A673 (cell line): ENCODE results near the gene ELK4. TPM values are rescaled to one million over a fixed set of nuclear protein-coding genes. Genes with fewer than 3 reads are reported as not detected.

Experiments
- BruUV-seq: library from RNA; stranded (reverse); fragments of 400-500 nt; replicated peaks from 2 replicates; lab custom pipeline; 2021; lab: Mats Ljungman, UMichigan
- CTCF ChIA-PET: fragments of 300-600 bp; sonication (Branson Sonifier 250); formaldehyde crosslinking; loops from one replicate; lab custom pipeline; 2022; ENCODE audit warnings: antibody characterized with exemption; lab: Charles Lee
- POLR2A ChIA-PET: fragments of 300-600 bp; sonication (Branson Sonifier 250); formaldehyde crosslinking; loops from one replicate; lab custom pipeline; 2022; ENCODE audit warnings: antibody characterized with exemption; ENCODE audit not compliant: low non-redundant PET; lab: Charles Lee
- DNase-seq: peaks from one replicate; pipeline ENCODE4 v3.0.0-alpha.2; 2015; ENCODE audit warnings: low spot score
- H3K27ac ChIP-seq: fragments of 200-600 bp; sonication (generic); 2 replicates; pipeline ENCODE4 v1.5.1; 2016; ENCODE audit warnings: mixed run types, low read depth, mild to moderate bottlenecking, mixed read lengths, antibody characterized with exemption, low read length; ENCODE audit not compliant: poor library complexity, severe bottlenecking
- H3K27me3 ChIP-seq: fragments of 200-600 bp; sonication (generic); replicated peaks from 2 replicates; pipeline ENCODE4 v1.6.1; 2017; ENCODE audit warnings: mixed run types, low read depth, mild to moderate bottlenecking, mixed read lengths, antibody characterized with exemption, low read length; ENCODE audit not compliant: insufficient read depth, poor library complexity
- H3K36me3 ChIP-seq: fragments of 200-600 bp; sonication (generic); 2 replicates; pipeline ENCODE4 v1.6.1; 2016; ENCODE audit warnings: mixed run types, mild to moderate bottlenecking, mixed read lengths, antibody characterized with exemption, low read length; ENCODE audit not compliant: insufficient read depth, poor library complexity, severe bottlenecking
- H3K4me1 ChIP-seq: fragments of 200-600 bp; sonication (generic); 2 replicates; pipeline ENCODE4 v1.6.1; 2017; ENCODE audit warnings: mixed run types, mild to moderate bottlenecking, mixed read lengths, antibody characterized with exemption, low read length; ENCODE audit not compliant: insufficient read depth, poor library complexity, severe bottlenecking
- H3K4me3 ChIP-seq: fragments of 200-600 bp; sonication (generic); 2 replicates; pipeline ENCODE4 v1.5.1; 2016; ENCODE audit warnings: low read depth, mixed run types, mild to moderate bottlenecking, mixed read lengths, low read length; ENCODE audit not compliant: poor library complexity, severe bottlenecking
- H3K9me3 ChIP-seq: fragments of 200-600 bp; sonication (generic); 2 replicates; pipeline ENCODE4 v1.6.1; 2016; ENCODE audit warnings: mixed run types, low read depth, mild to moderate bottlenecking, mixed read lengths, antibody characterized with exemption, low read length; ENCODE audit not compliant: poor library complexity, severe bottlenecking
- CTCF ChIP-seq: fragments of 300-800, 200-600 bp; sonication (generic); conservative IDR thresholded peaks from 2 replicates; pipeline ENCODE4 v1.5.1; 2017; ENCODE audit warnings: low read depth, mild to moderate bottlenecking, antibody characterized with exemption, low read length, moderate library complexity, mixed read lengths
- EZH2 ChIP-seq: fragments of 200-600 bp; sonication (generic); IDR thresholded peaks from 2 replicates; pipeline ENCODE4 v1.6.1; 2017; ENCODE audit warnings: borderline replicate concordance, low read depth, mild to moderate bottlenecking, mixed read lengths, antibody characterized with exemption, low read length; ENCODE audit not compliant: poor library complexity, severe bottlenecking
- intact Hi-C: fragments of 100-400 bp; cut with micrococcal nuclease; formaldehyde crosslinking; loops from one replicate; pipeline ENCODE4 v1.10.0; 2022; ENCODE audit not compliant: unreplicated experiment
- total RNA-seq: library from RNA; stranded (reverse); gene quantifications from 2 replicates; pipeline ENCODE4 v1.2.3, GENCODE V29; 2021

Gene ELK4
- total RNA-seq, 1 experiment from 2014 or later: 38.2 TPM

GRCh38 chr1:205680073-205680851 is 48.5 kb upstream of the ELK4 start, which contains the start of gene SLC45A3:
Gene SLC45A3 (minus strand): TSS chr1:205680509. CDS start chr1:205664656, 15,853 bp downstream.
- TF ChIP-seq EZH2: no peak
- no peak for TF ChIP-seq CTCF
- H3K4me3 ChIP-seq: peak within 1 kb of the TSS; percentile 61
- H3K27me3 ChIP-seq: no peaks in the 10 kb centered on the region
- intact Hi-C loops: no loop called here
- DNase-seq: peak; percentile 66
- H3K36me3 ChIP-seq: no peaks in the 10 kb centered on the region
- H3K27ac ChIP-seq: no peak within 1 kb of the TSS
- ChIA-PET CTCF (interaction anchor here (0.6 to 1.0 kb wide), 4 partner anchors 21 to 999 kb away, joined by 3 to 6 read pairs (median 4); no protein-coding TSS in a partner anchor), POLR2A (interaction anchor here (0.6 kb wide), 1 partner anchor 13 kb away, joined by 3 read pairs; no protein-coding TSS in a partner anchor)
- BruUV-seq: no TSS peak
- H3K4me1 ChIP-seq: peaks cover 15% of the 10 kb centered on the region
- H3K9me3 ChIP-seq: no peaks in the 10 kb centered on the region

- Histone ChIP-seq H3K27ac (no peak overlapping the region), H3K9me3 (no peaks in the 10 kb centered on the region), H3K4me1 (peaks cover 15% of the 10 kb centered on the region), H3K4me3 (peak overlapping the region; percentile 61), H3K27me3 (no peaks in the 10 kb centered on the region), H3K36me3 (no peaks in the 10 kb centered on the region)
- ChIA-PET POLR2A (no interaction called here), CTCF (interaction anchor here (1.5 kb wide), 1 partner anchor 20 kb away, joined by 7 read pairs; no protein-coding TSS in a partner anchor)
- DNase-seq: no peak
- intact Hi-C loops: no loop called here
- no peak for TF ChIP-seq CTCF
- TF ChIP-seq EZH2: no peak
- no TSS peak for BruUV-seq
Measured at GRCh38 chr1:205678286-205679111, 46.7 kb upstream of the ELK4 start.

GRCh38 chr1:205677167-205677566 is 45.4 kb upstream of the ELK4 start:
- no peak overlapping the region for H3K27ac ChIP-seq
- peaks cover 15% of the 10 kb centered on the region for H3K4me1 ChIP-seq
- no peak overlapping the region for H3K4me3 ChIP-seq
- TF ChIP-seq CTCF (no peak), EZH2 (no peak)
- no peak for DNase-seq
- ChIA-PET POLR2A (no interaction called here), CTCF (interaction anchor here (1.5 kb wide), 1 partner anchor 18 kb away, joined by 7 read pairs; no protein-coding TSS in a partner anchor)
- BruUV-seq: no TSS peak
- H3K27me3 ChIP-seq: no peaks in the 10 kb centered on the region
- intact Hi-C loops: no loop called here
- no peaks in the 10 kb centered on the region for H3K9me3 ChIP-seq
- H3K36me3 ChIP-seq: no peaks in the 10 kb centered on the region
